GM04503 (cell line): Measurements from ENCODE around the gene PEAK3.
A peak's percentile ranks its signal among the peaks of the same experiment; 100 is the strongest.

Experiments
- DNase-seq: peaks from one replicate; pipeline ENCODE4 v3.0.0-alpha.2; 2012; ENCODE audit warnings: low read depth

The PEAK3 gene

GRCh38 chr19:2236314-2237050 lies 45.5 kb downstream of the PEAK3 start, which contains the start of the genes PLEKHJ1 and SF3A2:
PLEKHJ1 (minus strand) TSS chr19:2236329; CDS start chr19:2236248, 81 bp downstream.
SF3A2 (plus strand) TSS chr19:2236824; CDS start chr19:2243419, 6,595 bp downstream.
- DNase-seq: peak; percentile 83

DNA sequence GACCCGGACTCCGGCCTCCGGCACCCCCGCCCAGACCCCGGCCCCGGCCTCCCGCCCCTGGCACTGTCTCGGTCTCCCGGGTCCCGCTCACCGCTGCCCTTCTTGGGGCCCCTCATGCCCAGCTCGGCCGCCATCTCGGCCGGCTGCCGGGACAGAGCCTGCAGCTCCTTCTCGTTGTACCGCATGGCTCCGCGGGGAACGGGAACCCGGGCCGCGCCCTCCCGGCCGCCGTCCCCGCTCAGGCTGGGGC lies 46.0 kb downstream of the PEAK3 start:
- DNase-seq: no peak

DNA sequence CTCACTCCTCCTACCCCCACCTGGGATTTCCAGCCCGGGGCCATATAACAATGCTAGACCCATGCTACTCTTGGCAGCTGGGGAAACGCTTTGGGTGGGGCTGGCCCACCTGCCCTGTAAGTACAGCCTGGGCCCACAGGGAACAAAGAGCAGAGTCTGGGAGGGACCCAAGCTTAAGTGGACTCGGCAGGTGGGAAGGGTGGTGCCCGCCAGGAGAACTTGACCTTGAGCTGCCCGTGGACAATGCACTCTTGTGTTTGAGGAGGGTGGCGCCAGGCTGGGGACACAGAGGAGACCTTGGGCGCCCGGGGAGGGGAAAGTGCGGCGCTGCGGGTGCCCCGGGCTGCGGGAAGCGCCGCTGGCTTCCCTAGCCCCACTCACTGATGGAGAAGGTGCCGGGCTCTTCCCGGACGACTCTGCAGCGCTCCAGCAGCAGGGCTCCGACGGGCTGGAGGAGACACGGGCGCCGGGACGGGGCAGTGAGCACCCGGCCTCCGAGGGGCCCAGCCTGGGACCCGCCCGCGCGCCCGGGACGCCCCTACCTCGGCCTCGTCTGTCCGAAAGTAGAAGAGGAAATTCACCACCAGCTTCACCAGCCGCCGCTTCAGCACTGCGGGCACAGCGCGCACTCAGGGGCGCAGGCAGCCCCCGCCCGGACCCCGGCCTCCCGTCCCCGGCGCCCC lies 46.5 kb downstream of the PEAK3 start:
- DNase-seq: no peak

DNA sequence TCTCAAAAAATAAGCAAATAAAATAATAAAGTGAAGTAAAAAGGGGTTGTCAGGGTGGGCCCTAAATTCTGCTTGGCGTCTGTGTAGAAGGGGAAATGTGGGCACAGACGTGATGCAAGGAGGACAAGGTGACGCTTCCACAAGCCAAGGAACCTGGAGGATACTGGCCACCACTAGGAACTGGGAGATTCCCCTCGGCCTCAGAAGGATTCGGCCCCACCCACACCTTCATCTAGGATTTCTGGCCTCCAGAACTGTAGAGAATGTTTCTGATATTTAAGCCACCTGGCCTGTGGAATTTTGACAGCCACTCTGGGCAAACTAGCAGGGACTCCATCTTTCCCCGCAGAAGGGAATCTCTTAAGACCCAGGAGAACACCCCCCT lies 47.0 kb downstream of the PEAK3 start:
- DNase-seq: no peak

DNA sequence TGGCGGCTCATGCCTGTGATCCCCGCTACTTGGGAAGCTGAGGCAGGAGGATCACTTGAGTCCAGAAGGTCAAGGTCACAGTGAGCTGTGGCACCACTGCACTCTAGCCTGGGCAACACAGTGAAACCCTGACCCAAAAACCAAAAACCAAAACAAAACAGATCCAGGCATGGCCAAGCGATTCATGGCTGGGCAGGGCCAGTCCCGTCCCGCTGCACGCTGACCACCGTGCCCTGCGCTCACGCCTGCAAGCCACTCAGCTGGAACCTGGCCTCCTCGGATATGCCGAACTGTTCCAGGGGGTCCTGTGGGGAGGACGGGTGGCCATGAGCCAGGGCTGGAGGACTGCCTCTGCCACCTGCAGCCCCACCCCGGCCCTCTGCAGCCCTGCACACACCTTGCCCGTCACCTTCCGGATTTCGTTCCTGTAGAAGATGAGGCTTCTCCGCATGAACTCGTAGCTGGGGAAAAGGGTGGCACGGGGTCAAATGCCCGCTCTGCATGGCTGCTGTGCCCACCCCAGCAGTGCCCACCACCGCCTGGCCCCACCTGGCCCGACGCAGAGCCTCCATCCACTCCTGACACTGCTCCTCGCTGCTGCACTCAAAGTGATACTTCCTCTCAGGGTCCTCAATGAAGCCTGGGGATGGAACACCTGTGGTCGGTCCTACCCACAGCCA lies 48.2 kb downstream of the PEAK3 start:
- DNase-seq: no peak

- DNase-seq: no peak
Observed at GRCh38 chr19:2232286-2233151, 49.5 kb downstream of the PEAK3 start.

- DNase-seq: no peak
Observed at GRCh38 chr19:2231621-2232221, 50.3 kb downstream of the PEAK3 start.

- DNase-seq: no peak
Observed at GRCh38 chr19:2230807-2231533, 51.0 kb downstream of the PEAK3 start.

GRCh38 chr19:2230033-2230531 lies 51.9 kb downstream of the PEAK3 start:
- DNase-seq: no peak

DNA sequence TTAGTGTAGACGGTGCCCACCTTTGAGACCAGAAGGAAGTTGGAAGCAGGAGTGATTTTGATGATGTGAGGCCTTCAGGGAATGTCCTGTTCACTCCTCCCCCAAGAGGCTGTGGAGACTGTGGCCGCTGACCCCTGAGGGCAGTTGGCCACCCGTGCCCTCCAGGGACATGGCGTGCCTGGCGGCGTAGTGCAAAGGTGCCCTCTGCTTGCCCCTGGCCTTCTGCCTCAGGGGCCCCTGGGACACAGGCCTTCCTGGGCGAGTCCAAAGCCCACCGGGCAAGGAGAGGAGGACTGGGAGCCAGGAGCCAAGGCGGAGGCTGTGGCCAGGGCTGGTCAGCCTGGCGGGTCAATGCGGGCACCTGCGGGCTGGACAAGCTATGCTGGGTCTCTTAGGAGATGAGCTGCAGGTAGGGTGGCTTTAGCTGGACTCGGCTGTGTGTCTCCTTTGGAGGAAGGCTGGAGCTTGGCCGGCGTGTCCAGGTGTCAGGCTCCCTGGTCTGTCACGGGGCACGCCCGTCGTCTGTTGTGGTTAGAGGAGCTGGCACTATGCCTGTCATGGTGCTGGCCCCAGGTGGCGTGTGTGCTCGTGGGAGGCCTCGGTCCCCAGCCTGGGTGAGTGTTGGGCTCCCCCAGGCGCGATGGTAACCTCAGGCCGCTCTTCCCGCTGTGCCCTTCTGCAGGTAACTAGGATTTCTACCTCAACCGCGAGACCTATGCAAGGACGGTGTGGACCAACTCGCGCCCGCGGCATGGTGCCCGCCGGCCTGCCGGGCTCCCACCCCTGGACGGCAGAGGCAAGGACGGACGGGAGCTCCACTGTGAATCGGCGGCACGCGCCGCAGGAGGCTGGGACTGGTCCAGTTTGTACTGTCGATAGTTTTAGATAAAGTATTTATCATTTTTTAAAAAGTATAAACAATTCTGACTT lies 52.6 kb downstream of the PEAK3 start:
- no peak for DNase-seq

DNA sequence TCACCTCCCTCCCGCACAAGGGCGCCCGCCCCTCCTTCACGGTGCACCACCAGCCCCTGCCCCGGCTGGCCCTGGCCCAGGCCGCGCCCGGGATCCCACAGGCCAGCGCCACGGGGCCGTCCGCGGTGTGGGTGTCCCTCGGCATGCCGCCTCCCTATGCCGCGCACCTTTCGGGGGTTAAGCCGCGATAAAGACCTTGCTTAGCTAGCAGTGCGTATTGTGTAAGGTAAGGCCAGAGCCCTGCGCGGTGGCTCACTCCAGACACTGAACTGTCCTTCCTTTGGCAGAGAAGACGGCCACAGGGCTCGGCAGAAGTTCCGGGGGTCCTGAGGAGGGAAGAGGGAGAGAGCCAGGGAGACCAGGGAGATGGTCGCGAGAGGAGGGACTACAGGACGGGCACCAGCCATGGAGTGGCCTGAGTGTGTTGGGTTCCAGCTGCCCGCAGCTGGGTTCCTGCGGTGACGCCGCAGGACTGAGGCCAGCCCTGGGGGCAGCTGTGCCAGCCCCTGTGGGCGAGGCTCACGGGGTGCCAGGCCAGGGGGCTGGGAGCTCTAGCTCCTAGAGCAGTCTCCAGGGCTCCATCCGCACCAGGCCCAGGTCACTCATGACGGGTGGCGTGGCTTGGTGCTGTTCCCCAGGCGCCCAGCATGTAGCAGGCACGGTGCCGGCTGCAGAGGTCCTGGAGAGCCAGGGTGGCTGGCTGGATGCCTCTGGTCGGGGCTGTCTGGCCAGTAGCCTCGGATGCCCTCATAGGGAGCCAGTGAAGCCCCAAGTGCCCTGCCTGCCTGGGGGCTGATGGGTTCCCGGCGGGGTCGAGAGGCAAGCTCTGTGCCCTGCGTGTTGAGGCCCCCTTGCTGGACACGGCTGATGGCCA lies 53.6 kb downstream of the PEAK3 start:
- no peak for DNase-seq

- no peak for DNase-seq
Observed at GRCh38 chr19:2227415-2228156, 54.4 kb downstream of the PEAK3 start.

- DNase-seq: no peak
Observed at GRCh38 chr19:2226840-2227360, 55.1 kb downstream of the PEAK3 start.

DNA sequence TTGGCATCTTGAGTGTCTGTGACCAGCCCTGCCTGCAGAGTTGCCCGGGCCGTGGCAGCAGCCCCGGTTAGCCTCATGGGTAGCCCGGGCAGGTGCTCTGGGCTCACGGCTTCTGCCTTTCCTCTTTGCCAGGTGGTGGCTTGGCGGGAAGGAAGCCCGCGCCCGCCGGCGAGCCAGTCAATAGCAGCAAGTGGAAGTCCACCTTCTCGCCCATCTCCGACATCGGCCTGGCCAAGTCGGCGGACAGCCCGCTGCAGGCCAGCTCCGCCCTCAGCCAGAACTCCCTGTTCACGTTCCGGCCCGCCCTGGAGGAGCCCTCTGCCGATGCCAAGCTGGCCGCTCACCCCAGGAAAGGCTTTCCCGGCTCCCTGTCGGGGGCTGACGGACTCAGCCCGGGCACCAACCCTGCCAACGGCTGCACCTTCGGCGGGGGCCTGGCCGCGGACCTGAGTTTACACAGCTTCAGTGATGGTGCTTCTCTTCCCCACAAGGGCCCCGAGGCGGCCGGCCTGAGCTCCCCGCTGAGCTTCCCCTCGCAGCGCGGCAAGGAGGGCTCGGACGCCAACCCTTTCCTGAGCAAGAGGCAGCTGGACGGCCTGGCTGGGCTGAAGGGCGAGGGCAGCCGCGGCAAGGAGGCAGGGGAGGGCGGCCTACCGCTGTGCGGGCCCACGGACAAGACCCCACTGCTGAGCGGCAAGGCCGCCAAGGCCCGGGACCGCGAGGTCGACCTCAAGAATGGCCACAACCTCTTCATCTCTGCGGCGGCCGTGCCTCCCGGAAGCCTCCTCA lies 55.7 kb downstream of the PEAK3 start:
- no peak for DNase-seq

- DNase-seq: no peak
Observed at GRCh38 chr19:2225415-2226050, 56.4 kb downstream of the PEAK3 start.

GRCh38 chr19:2224754-2225349 lies 57.1 kb downstream of the PEAK3 start:
- DNase-seq: no peak
